Activated T-cell treated with anti-CD3 and anti-CD28 coated beads, Interleukin-2, amount 50 U/mL, for 72 hours (primary cell): ENCODE results near the gene RAMP1. TPM values are rescaled to one million over a fixed set of nuclear protein-coding genes. Genes with fewer than 3 reads are reported as not detected.

Experiments used
- ATAC-seq, 2 donors: fragments of 150-1000 bp; cut with Tn5 transposase; replicated peaks in 1 of 2; 2 replicates each; pipeline ENCODE4 v1.10.0; 2021; ENCODE audit warnings: moderate library complexity in 2 of 2, mild to moderate bottlenecking in 1 of 2
- DNase-seq, 2 donors: peaks; one replicate each; pipeline ENCODE4 v3.0.0; 2021 to 2022; ENCODE audit warnings: mixed read lengths in 1 of 2
- H3K27ac Mint-ChIP-seq: one replicate; pipeline ENCODE4 v1.8.0; 2022; ENCODE audit warnings: mild to moderate bottlenecking, moderate library complexity, mixed read lengths
- H3K27me3 Mint-ChIP-seq: one replicate; pipeline ENCODE4 v1.8.0; 2022; ENCODE audit warnings: low read depth, mixed read lengths
- H3K36me3 Mint-ChIP-seq, 2 donors: one replicate each; pipeline ENCODE4 v1.8.0; 2022; ENCODE audit warnings: mixed read lengths in 2 of 2, mild to moderate bottlenecking in 1 of 2; ENCODE audit not compliant: insufficient read depth in 2 of 2
- H3K4me1 Mint-ChIP-seq: one replicate; pipeline ENCODE4 v1.8.0; 2022; ENCODE audit warnings: low read depth, mixed read lengths
- H3K4me3 Mint-ChIP-seq, 2 donors: one replicate each; pipeline ENCODE4 v1.8.0; 2022; ENCODE audit warnings: mild to moderate bottlenecking in 2 of 2, mixed read lengths in 2 of 2, moderate library complexity in 2 of 2
- H3K9me3 Mint-ChIP-seq, 2 donors: one replicate each; pipeline ENCODE4 v1.8.0; 2022; ENCODE audit warnings: mixed read lengths in 2 of 2
- total RNA-seq, 2 donors: library from RNA; stranded (reverse); gene quantifications; one replicate each; pipeline ENCODE4 v1.2.3, GENCODE V29; 2022

Gene RAMP1
- total RNA-seq, 2 donors from 2014 or later = 1.00 to 1.8 TPM

GRCh38 chr2:237927986-237928385, 68.6 kb downstream of the RAMP1 start:
- Mint-ChIP-seq H3K27ac (no peak overlapping the region), H3K36me3 (peaks cover 0 to 4% of the 10 kb centered on the region in 2 donors), H3K4me3 (no peak overlapping the region), H3K4me1 (peaks cover 53% of the 10 kb centered on the region), H3K9me3 (peaks cover 6 to 7% of the 10 kb centered on the region in 2 donors), H3K27me3 (no peaks in the 10 kb centered on the region)
- DNase-seq (no peak), ATAC-seq (no peak)

GRCh38 chr2:237929979-237930378, 70.6 kb downstream of the RAMP1 start:
- Mint-ChIP-seq H3K36me3 (peaks cover 0 to 4% of the 10 kb centered on the region in 2 donors), H3K27ac (no peak overlapping the region), H3K4me1 (peaks cover 54% of the 10 kb centered on the region), H3K27me3 (no peaks in the 10 kb centered on the region), H3K9me3 (peaks cover 4 to 5% of the 10 kb centered on the region in 2 donors), H3K4me3 (no peak overlapping the region)
- ATAC-seq (no peak), DNase-seq (no peak)

- Mint-ChIP-seq H3K36me3 (peaks cover 0 to 4% of the 10 kb centered on the region in 2 donors), H3K27ac (no peak overlapping the region), H3K27me3 (no peaks in the 10 kb centered on the region), H3K4me3 (no peak overlapping the region), H3K4me1 (peaks cover 52% of the 10 kb centered on the region), H3K9me3 (peaks cover 4 to 5% of the 10 kb centered on the region in 2 donors)
- DNase-seq (no peak), ATAC-seq (no peak)
Observed at GRCh38 chr2:237931205-237931721, 71.8 kb downstream of the RAMP1 start.

GRCh38 chr2:237932731-237933131, 73.3 kb downstream of the RAMP1 start:
- Mint-ChIP-seq H3K27ac (no peak overlapping the region), H3K36me3 (peaks cover 0 to 4% of the 10 kb centered on the region in 2 donors), H3K9me3 (peaks cover 4 to 5% of the 10 kb centered on the region in 2 donors), H3K27me3 (no peaks in the 10 kb centered on the region), H3K4me3 (peak overlapping the region in 1 of 2 donors; percentile 37), H3K4me1 (peaks cover 44% of the 10 kb centered on the region)
- ATAC-seq = peak in 1 of 2 donors; percentile 51
- no peak for DNase-seq

GRCh38 chr2:237934186-237934585, 74.8 kb downstream of the RAMP1 start:
- Mint-ChIP-seq H3K9me3 (peaks cover 4% of the 10 kb centered on the region in 2 donors), H3K4me3 (peak overlapping the region in 1 of 2 donors; percentile 7), H3K27me3 (no peaks in the 10 kb centered on the region), H3K27ac (no peak overlapping the region), H3K4me1 (peaks cover 44% of the 10 kb centered on the region), H3K36me3 (peaks cover 0 to 4% of the 10 kb centered on the region in 2 donors)
- ATAC-seq (no peak), DNase-seq (no peak)

GRCh38 chr2:237935740-237936452, 76.5 kb downstream of the RAMP1 start:
- no peak for ATAC-seq

GRCh38 chr2:237939251-237939650, 79.8 kb downstream of the RAMP1 start:
- H3K27ac Mint-ChIP-seq = no peak overlapping the region
- ATAC-seq (no peak), DNase-seq (no peak)
- H3K4me3 Mint-ChIP-seq = no peak overlapping the region
- H3K36me3 Mint-ChIP-seq = peaks cover 2 to 4% of the 10 kb centered on the region in 2 donors
- peaks cover 42% of the 10 kb centered on the region for H3K4me1 Mint-ChIP-seq
- peaks cover 2 to 3% of the 10 kb centered on the region in 2 donors for H3K9me3 Mint-ChIP-seq
- no peaks in the 10 kb centered on the region for H3K27me3 Mint-ChIP-seq

More at GRCh38 chr2:237935740-237936452, 76.5 kb downstream of the RAMP1 start:
- H3K27me3 Mint-ChIP-seq = no peaks in the 10 kb centered on the region
- peaks cover 50% of the 10 kb centered on the region for H3K4me1 Mint-ChIP-seq
- H3K4me3 Mint-ChIP-seq = no peak overlapping the region
- DNase-seq = no peak
- no peak overlapping the region for H3K27ac Mint-ChIP-seq
- H3K9me3 Mint-ChIP-seq = no peaks in the 10 kb centered on the region
- peaks cover 0 to 1% of the 10 kb centered on the region in 2 donors for H3K36me3 Mint-ChIP-seq

- H3K9me3 Mint-ChIP-seq = peaks cover 4 to 5% of the 10 kb centered on the region in 2 donors
- H3K4me1 Mint-ChIP-seq = peaks cover 37% of the 10 kb centered on the region
- ATAC-seq = no peak
- DNase-seq = no peak
- no peak overlapping the region for H3K27ac Mint-ChIP-seq
- H3K36me3 Mint-ChIP-seq = peaks cover 7 to 10% of the 10 kb centered on the region in 2 donors
- no peaks in the 10 kb centered on the region for H3K27me3 Mint-ChIP-seq
- H3K4me3 Mint-ChIP-seq = no peak overlapping the region
Observed at GRCh38 chr2:237940828-237941227, 81.4 kb downstream of the RAMP1 start.

GRCh38 chr2:237941239-237941638, 81.8 kb downstream of the RAMP1 start:
- ATAC-seq = no peak
- Mint-ChIP-seq H3K9me3 (peaks cover 6 to 7% of the 10 kb centered on the region in 2 donors), H3K27ac (no peak overlapping the region), H3K4me3 (no peak overlapping the region), H3K27me3 (no peaks in the 10 kb centered on the region), H3K4me1 (peaks cover 37% of the 10 kb centered on the region), H3K36me3 (peaks cover 7 to 10% of the 10 kb centered on the region in 2 donors)
- DNase-seq = no peak

- peaks cover 11 to 13% of the 10 kb centered on the region in 2 donors for H3K36me3 Mint-ChIP-seq
- peaks cover 6 to 7% of the 10 kb centered on the region in 2 donors for H3K9me3 Mint-ChIP-seq
- DNase-seq = no peak
- H3K27ac Mint-ChIP-seq = peak overlapping the region; percentile 61
- no peak overlapping the region for H3K4me3 Mint-ChIP-seq
- H3K4me1 Mint-ChIP-seq = peaks cover 37% of the 10 kb centered on the region
- no peaks in the 10 kb centered on the region for H3K27me3 Mint-ChIP-seq
- no peak for ATAC-seq
Observed at GRCh38 chr2:237942513-237942899, 83.1 kb downstream of the RAMP1 start.

GRCh38 chr2:237943395-237944094, 84.1 kb downstream of the RAMP1 start:
- no peaks in the 10 kb centered on the region for H3K27me3 Mint-ChIP-seq
- no peak for DNase-seq
- peaks cover 6 to 7% of the 10 kb centered on the region in 2 donors for H3K9me3 Mint-ChIP-seq
- ATAC-seq = no peak
- peaks cover 11 to 13% of the 10 kb centered on the region in 2 donors for H3K36me3 Mint-ChIP-seq
- peak overlapping the region; percentile 90 for H3K27ac Mint-ChIP-seq
- H3K4me3 Mint-ChIP-seq = no peak overlapping the region
- peaks cover 37% of the 10 kb centered on the region for H3K4me1 Mint-ChIP-seq

- H3K27me3 Mint-ChIP-seq = no peaks in the 10 kb centered on the region
- ATAC-seq = no peak
- H3K4me1 Mint-ChIP-seq = peaks cover 37% of the 10 kb centered on the region
- no peak for DNase-seq
- no peak overlapping the region for H3K27ac Mint-ChIP-seq
- H3K4me3 Mint-ChIP-seq = no peak overlapping the region
- peaks cover 6 to 7% of the 10 kb centered on the region in 2 donors for H3K9me3 Mint-ChIP-seq
- peaks cover 11 to 13% of the 10 kb centered on the region in 2 donors for H3K36me3 Mint-ChIP-seq
Observed at GRCh38 chr2:237944302-237944701, 84.9 kb downstream of the RAMP1 start.

GRCh38 chr2:237946423-237946822, 87.0 kb downstream of the RAMP1 start:
- no peak overlapping the region for H3K4me3 Mint-ChIP-seq
- peaks cover 30% of the 10 kb centered on the region for H3K4me1 Mint-ChIP-seq
- peaks cover 6 to 7% of the 10 kb centered on the region in 2 donors for H3K9me3 Mint-ChIP-seq
- H3K27me3 Mint-ChIP-seq = no peaks in the 10 kb centered on the region
- no peak overlapping the region for H3K27ac Mint-ChIP-seq
- peaks cover 11 to 12% of the 10 kb centered on the region in 2 donors for H3K36me3 Mint-ChIP-seq
- ATAC-seq (no peak), DNase-seq (no peak)
